PC-9 (cell line): ENCODE measurements around the gene NBDY. TPM values are rescaled to one million over a fixed set of nuclear protein-coding genes. Genes with fewer than 3 reads are reported as not detected.
"Not testable (repeated sequence)": the region's sequence is repeated elsewhere in the genome, so short reads cannot be mapped to it uniquely, and the experiment has no call there.

ENCODE experiments used
- BruUV-seq: library from RNA; stranded (reverse); fragments of 400-500 nt; replicated peaks from 2 replicates; lab custom pipeline; 2021; lab: Mats Ljungman, UMichigan
- CTCF ChIA-PET: fragments of 300-600 bp; sonication (Branson Sonifier 250); formaldehyde crosslinking; loops from one replicate; lab custom pipeline; 2022; ENCODE audit warnings: antibody characterized with exemption; lab: Charles Lee
- POLR2A ChIA-PET: fragments of 300-600 bp; sonication (Branson Sonifier 250); formaldehyde crosslinking; loops from one replicate; lab custom pipeline; 2022; ENCODE audit warnings: antibody characterized with exemption; ENCODE audit not compliant: unreplicated experiment; lab: Charles Lee
- DNase-seq, 2 experiments: peaks; one replicate each; pipeline versions ENCODE4 v3.0.0 to v3.0.0-alpha.2; 2015 to 2022; ENCODE audit warnings: mixed read lengths in 1 of 2
- H2AFZ ChIP-seq: fragments of 200-600 bp; sonication (generic); 2 replicates; pipeline ENCODE4 v1.8.1; 2017; ENCODE audit warnings: antibody characterized with exemption
- H3F3A ChIP-seq: fragments of 200-600 bp; sonication (generic); 2 replicates; pipeline ENCODE4 v1.8.1; 2017; ENCODE audit warnings: antibody characterized with exemption, mild to moderate bottlenecking, low read depth; ENCODE audit not compliant: insufficient read depth
- H3K27ac ChIP-seq: fragments of 200-600 bp; sonication (generic); 2 replicates; pipeline ENCODE4 v1.6.1; 2016; ENCODE audit warnings: mixed run types
- H3K27me3 ChIP-seq: fragments of 200-600 bp; sonication (generic); 2 replicates; pipeline ENCODE4 v1.6.1; 2016; ENCODE audit warnings: low read depth, mixed run types; ENCODE audit not compliant: insufficient read depth
- H3K36me3 ChIP-seq: fragments of 200-600 bp; sonication (generic); 2 replicates; pipeline ENCODE4 v1.6.1; 2016; ENCODE audit warnings: low read depth, mixed run types
- H3K4me1 ChIP-seq: fragments of 200-600 bp; sonication (generic); replicated peaks from 2 replicates; pipeline ENCODE4 v1.6.1; 2016; ENCODE audit warnings: mixed run types; ENCODE audit not compliant: insufficient read depth
- H3K4me2 ChIP-seq: fragments of 200-600 bp; sonication (generic); 2 replicates; pipeline ENCODE4 v1.6.1; 2017; ENCODE audit warnings: mixed run types
- H3K4me3 ChIP-seq: fragments of 200-600 bp; sonication (generic); 2 replicates; pipeline ENCODE4 v1.6.1; 2016; ENCODE audit warnings: mixed run types
- H3K79me2 ChIP-seq: fragments of 200-600 bp; sonication (generic); 2 replicates; pipeline ENCODE4 v1.6.1; 2017; ENCODE audit warnings: low read depth, mixed run types
- H3K9me2 ChIP-seq: fragments of 200-600 bp; sonication (generic); 2 replicates; pipeline ENCODE4 v1.8.1; 2017; ENCODE audit warnings: mild to moderate bottlenecking; ENCODE audit not compliant: insufficient read depth
- H3K9me3 ChIP-seq: fragments of 200-600 bp; sonication (generic); 2 replicates; pipeline ENCODE4 v1.8.1; 2016; ENCODE audit warnings: low read depth; ENCODE audit not compliant: insufficient read depth
- H4K20me1 ChIP-seq: fragments of 200-600 bp; sonication (generic); 2 replicates; pipeline ENCODE4 v1.8.1; 2017; ENCODE audit not compliant: insufficient read depth
- CTCF ChIP-seq: fragments of 200-600 bp; sonication (generic); conservative IDR thresholded peaks from 2 replicates; pipeline ENCODE4 v1.6.1; 2017; ENCODE audit warnings: mixed run types, antibody characterized with exemption, mild to moderate bottlenecking, moderate library complexity
- EZH2 ChIP-seq: fragments of 200-600 bp; sonication (generic); IDR thresholded peaks from 2 replicates; pipeline ENCODE4 v1.8.0; 2017; ENCODE audit warnings: antibody characterized with exemption, low read depth
- intact Hi-C: fragments of 100-400 bp; cut with micrococcal nuclease; formaldehyde crosslinking; loops from one replicate; pipeline ENCODE4 v1.10.0; 2022; ENCODE audit not compliant: unreplicated experiment
- total RNA-seq: library from RNA; stranded (reverse); gene quantifications from 2 replicates; pipeline ENCODE4 v1.2.3, GENCODE V29; 2021

Gene NBDY
- total RNA-seq, 1 experiment from 2014 or later = 76.6 TPM

DNA sequence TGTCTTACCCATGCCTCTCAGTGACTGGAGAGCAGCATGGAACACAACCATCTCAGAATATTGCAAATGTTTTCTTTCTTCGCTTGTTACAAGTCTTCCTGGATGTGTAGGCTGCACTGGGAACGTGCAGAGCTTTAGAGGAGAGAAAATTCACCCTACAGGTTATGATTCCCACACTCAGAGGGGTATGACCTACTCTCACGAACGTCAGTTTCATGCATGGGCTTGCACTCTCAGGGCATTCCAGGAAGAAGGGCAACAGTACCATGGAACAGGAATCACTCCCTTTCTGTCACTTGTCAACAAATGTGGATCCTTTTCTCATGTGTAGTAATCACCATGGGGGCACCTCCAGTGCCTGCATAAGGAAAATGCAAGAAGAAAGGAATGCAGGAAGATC, 75.8 kb downstream of the NBDY start:
- Histone ChIP-seq H2AFZ (no peak overlapping the region), H3K27ac (no peak overlapping the region), H3K4me1 (no peaks in the 10 kb centered on the region), H3K9me2 (no peaks in the 10 kb centered on the region), H3K27me3 (no peaks in the 10 kb centered on the region), H3K4me3 (no peak overlapping the region), H3K9me3 (no peaks in the 10 kb centered on the region), H3F3A (no peaks in the 10 kb centered on the region), H3K36me3 (no peaks in the 10 kb centered on the region), H3K4me2 (no peak overlapping the region), H3K79me2 (no peaks in the 10 kb centered on the region), H4K20me1 (no peaks in the 10 kb centered on the region)
- no TSS peak for BruUV-seq
- POLR2A ChIA-PET = no interaction called here
- DNase-seq = no peak
- TF ChIP-seq CTCF (no peak), EZH2 (no peak)
- CTCF ChIA-PET = no interaction called here
- intact Hi-C loops = no loop called here

GRCh38 chrX:56805399-56805798, 76.4 kb downstream of the NBDY start:
- H3K4me1 ChIP-seq = no peaks in the 10 kb centered on the region
- no peak overlapping the region for H3K27ac ChIP-seq
- no peak for DNase-seq
- H3K9me2 ChIP-seq = no peaks in the 10 kb centered on the region
- ChIA-PET CTCF (no interaction called here), POLR2A (no interaction called here)
- intact Hi-C loops = no loop called here
- no peaks in the 10 kb centered on the region for H3K27me3 ChIP-seq
- H3K9me3 ChIP-seq = no peaks in the 10 kb centered on the region
- no peak overlapping the region for H3K4me3 ChIP-seq
- BruUV-seq = no TSS peak
- no peaks in the 10 kb centered on the region for H4K20me1 ChIP-seq
- H3K4me2 ChIP-seq = no peak overlapping the region
- TF ChIP-seq CTCF = no peak
- TF ChIP-seq EZH2 = no peak
- H2AFZ ChIP-seq = no peak overlapping the region
- no peaks in the 10 kb centered on the region for H3K79me2 ChIP-seq
- H3F3A ChIP-seq = no peaks in the 10 kb centered on the region
- no peaks in the 10 kb centered on the region for H3K36me3 ChIP-seq

DNA sequence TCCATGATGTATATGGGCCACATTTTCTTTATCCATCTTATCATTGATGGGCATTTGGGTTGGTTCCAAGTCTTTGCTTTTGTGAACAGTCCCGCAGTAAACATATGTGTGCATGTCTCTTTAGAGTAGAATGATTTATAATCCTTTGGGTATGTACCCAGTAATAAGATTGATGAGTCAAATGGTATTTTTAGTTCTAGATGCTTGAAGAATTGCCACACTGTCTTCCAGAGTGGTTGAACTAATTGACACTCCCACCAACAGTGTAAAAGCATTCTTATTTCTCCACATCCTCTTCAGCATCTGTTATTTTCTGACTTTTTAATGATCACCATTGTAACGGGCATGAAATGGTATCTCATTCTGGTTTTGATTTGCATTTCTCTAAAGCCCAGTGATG, 77.1 kb downstream of the NBDY start:
- H3K4me1 ChIP-seq, BruUV-seq, intact Hi-C loops, H3F3A ChIP-seq, H3K27ac ChIP-seq, H2AFZ ChIP-seq, H3K4me2 ChIP-seq, H3K79me2 ChIP-seq, H3K9me2 ChIP-seq, H3K4me3 ChIP-seq, POLR2A ChIA-PET, H4K20me1 ChIP-seq, CTCF ChIA-PET, H3K36me3 ChIP-seq, DNase-seq, H3K9me3 ChIP-seq, H3K27me3 ChIP-seq: not testable (repeated sequence)

- Histone ChIP-seq H3F3A (no peaks in the 10 kb centered on the region), H3K79me2 (no peaks in the 10 kb centered on the region), H3K9me2 (no peaks in the 10 kb centered on the region), H3K27ac (no peak overlapping the region), H3K4me1 (no peaks in the 10 kb centered on the region), H4K20me1 (no peaks in the 10 kb centered on the region), H3K9me3 (no peaks in the 10 kb centered on the region), H3K4me3 (no peak overlapping the region), H3K4me2 (no peak overlapping the region), H3K36me3 (no peaks in the 10 kb centered on the region), H3K27me3 (no peaks in the 10 kb centered on the region), H2AFZ (no peak overlapping the region)
- intact Hi-C loops = loop anchor here (10.0 kb wide), 1 partner anchor 163 kb away; no protein-coding TSS in a partner anchor
- ChIA-PET CTCF (no interaction called here), POLR2A (no interaction called here)
- TF ChIP-seq CTCF = no peak
- TF ChIP-seq EZH2 = no peak
- no peak for DNase-seq
- BruUV-seq = no TSS peak
Observed at GRCh38 chrX:56811599-56811998, 82.6 kb downstream of the NBDY start.
